Memory B cell (primary cell): ENCODE results near the gene HAO2.
A peak's percentile ranks its signal among the peaks of the same experiment; 100 is the strongest.

Source experiments
- ATAC-seq: fragments of 150-1000 bp; cut with Tn5 transposase; 2 replicates; pipeline ENCODE4 v1.10.0; 2021; ENCODE audit warnings: low read depth, mild to moderate bottlenecking, moderate library complexity
- DNase-seq, 2 donors: peaks; one replicate each; pipeline ENCODE4 v3.0.0; 2022; ENCODE audit warnings: low spot score in 2 of 2
- H3K27ac Mint-ChIP-seq: one replicate; pipeline ENCODE4 v1.8.0; 2022; ENCODE audit warnings: mild to moderate bottlenecking, moderate library complexity, mixed read lengths
- H3K27me3 Mint-ChIP-seq: one replicate; pipeline ENCODE4 v1.8.0; 2022; ENCODE audit warnings: mixed read lengths
- H3K36me3 Mint-ChIP-seq: one replicate; pipeline ENCODE4 v1.8.0; 2022; ENCODE audit warnings: mild to moderate bottlenecking, mixed read lengths
- H3K4me1 Mint-ChIP-seq: one replicate; pipeline ENCODE4 v1.8.0; 2022; ENCODE audit warnings: mixed read lengths
- H3K4me3 Mint-ChIP-seq: one replicate; pipeline ENCODE4 v1.8.0; 2022; ENCODE audit warnings: mild to moderate bottlenecking, moderate library complexity, mixed read lengths
- H3K9me3 Mint-ChIP-seq: one replicate; pipeline ENCODE4 v1.8.0; 2022; ENCODE audit warnings: mixed read lengths

The HAO2 gene

DNA sequence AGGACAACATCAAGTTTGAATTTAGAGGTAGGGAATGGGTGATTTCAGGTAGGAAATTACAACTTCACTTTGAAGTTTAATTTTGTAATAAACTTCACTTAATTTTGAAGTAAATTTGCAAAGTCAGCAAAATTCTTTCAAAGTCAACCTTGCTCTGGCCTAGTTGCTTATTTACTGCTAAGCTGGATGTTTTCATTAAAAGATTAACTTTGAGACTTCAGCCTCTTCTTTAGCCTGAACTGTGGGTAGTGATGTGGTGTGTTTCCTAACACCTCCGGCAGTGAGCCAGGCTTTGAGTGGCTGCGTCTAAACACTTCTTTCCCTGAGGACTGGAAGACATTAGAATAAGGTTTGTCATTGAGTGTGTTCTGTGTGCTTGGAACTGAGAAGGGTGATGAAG is at the start of gene HAO2:
TSS of gene HAO2 (plus strand) at position 232 of the 400 bp plus-strand sequence. CDS start 12,301 bp downstream, outside the sequence.
- no peak for ATAC-seq
- DNase-seq: no peak
- Mint-ChIP-seq H3K27ac (no peak within 1 kb of the TSS), H3K9me3 (no peaks in the 10 kb centered on the region), H3K36me3 (no peaks in the 10 kb centered on the region), H3K27me3 (peaks cover 20% of the 10 kb centered on the region), H3K4me1 (no peaks in the 10 kb centered on the region), H3K4me3 (no peak within 1 kb of the TSS)

DNA sequence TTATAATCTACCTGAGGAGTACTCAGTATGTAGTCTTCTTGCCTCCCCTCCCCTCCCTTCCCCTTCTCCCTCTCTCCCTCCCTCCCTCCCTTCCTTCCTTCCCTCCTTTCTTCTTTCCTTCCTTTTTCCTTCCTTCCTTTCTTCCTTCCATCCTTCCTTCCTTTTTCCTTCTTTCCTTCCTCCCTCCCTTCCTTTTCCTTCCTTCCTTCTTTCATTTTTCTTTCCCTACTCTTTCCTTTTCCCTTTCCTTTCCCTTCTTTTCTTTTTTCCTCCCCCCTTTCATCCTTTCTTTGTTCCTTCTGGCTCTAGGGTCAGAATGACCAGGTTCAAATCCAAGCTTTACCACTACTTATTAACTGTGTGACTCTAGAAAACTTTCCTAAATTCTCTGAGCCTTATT is 48.5 kb upstream of the HAO2 start:
- Mint-ChIP-seq H3K36me3 (no peaks in the 10 kb centered on the region), H3K4me1 (peaks cover 3% of the 10 kb centered on the region), H3K4me3 (no peak overlapping the region), H3K9me3 (no peaks in the 10 kb centered on the region), H3K27me3 (peaks cover 2% of the 10 kb centered on the region), H3K27ac (no peak overlapping the region)
- no peak for ATAC-seq
- no peak for DNase-seq

DNA sequence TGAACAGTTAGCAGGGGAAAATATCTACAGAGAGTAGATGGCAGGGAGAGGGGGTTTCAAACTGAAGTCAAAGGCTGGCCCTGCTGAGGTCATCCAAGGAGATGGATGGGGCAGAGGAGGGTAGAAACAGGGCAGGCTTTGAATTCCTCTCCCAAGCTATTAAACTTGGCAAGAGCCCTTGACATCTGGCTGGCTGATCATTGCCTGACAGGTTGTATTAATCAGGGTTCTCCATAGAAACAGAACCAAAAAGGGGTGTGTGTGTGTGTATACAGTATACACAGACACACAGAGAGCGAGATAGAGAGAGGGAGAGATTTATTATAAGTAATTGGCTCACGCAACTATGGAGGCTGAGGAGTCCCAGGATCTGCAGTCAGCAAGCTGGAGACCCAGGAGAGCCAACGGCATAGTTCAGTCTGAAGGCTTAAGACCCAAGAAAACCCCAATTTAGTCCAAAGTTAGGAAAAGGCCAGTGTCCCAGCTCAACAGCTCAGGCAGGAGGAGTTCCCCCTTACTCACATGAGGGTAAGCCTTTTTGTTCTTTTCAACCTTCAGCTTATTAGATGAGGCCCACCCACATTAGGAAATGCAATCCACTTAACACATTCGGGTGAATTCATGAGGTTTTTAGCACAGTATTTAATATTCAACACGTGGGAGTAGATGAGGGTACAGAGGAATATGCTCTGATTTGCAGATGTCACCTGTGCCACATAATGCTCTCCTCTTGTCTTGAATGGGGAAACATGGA is 46.7 kb upstream of the HAO2 start:
- H3K27ac Mint-ChIP-seq: no peak overlapping the region
- H3K4me1 Mint-ChIP-seq: peaks cover 3% of the 10 kb centered on the region
- no peak for DNase-seq
- no peaks in the 10 kb centered on the region for H3K9me3 Mint-ChIP-seq
- ATAC-seq: no peak
- H3K36me3 Mint-ChIP-seq: no peaks in the 10 kb centered on the region
- H3K27me3 Mint-ChIP-seq: peaks cover 2% of the 10 kb centered on the region
- H3K4me3 Mint-ChIP-seq: no peak overlapping the region

DNA sequence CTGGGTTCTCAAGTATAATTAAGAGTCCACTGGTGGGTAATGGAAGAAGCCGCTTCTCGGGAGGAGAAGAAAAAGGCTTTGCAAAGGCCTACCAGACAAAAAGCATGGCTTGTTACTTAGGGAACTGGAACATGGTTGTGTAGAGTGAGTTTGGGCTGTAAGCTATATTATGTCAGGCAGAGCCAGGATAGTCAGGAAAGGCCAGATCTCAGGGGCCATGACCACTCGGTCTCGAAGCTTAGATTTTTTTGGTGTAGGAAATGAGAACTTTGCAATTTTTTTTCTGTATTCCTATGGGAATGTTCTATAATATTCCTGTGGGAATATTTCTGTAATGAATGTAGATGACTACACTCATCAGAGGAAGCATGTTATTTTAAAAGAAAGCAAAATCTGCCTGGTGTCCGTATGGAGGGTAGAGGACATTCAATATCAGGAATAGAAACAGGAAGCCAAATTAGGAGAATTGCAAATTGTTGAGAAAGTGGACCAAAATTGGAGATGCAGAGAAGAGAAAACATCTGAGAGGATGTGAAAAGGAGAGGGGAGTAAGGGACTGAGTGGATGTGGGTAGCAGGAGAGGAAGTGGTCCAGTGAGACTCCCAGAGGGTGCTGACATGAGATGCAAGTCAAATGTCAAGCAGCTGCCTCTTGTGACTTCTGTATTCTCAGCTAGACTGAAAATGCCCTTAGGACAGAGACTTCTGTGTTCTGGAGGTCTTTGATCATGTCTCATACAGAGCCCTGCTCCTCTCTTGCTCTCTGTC is 45.2 kb upstream of the HAO2 start:
- Mint-ChIP-seq H3K4me1 (peaks cover 10% of the 10 kb centered on the region), H3K27me3 (peaks cover 5% of the 10 kb centered on the region), H3K27ac (no peak overlapping the region), H3K9me3 (no peaks in the 10 kb centered on the region), H3K36me3 (no peaks in the 10 kb centered on the region), H3K4me3 (no peak overlapping the region)
- peak; percentile 40 for ATAC-seq
- no peak for DNase-seq

DNA sequence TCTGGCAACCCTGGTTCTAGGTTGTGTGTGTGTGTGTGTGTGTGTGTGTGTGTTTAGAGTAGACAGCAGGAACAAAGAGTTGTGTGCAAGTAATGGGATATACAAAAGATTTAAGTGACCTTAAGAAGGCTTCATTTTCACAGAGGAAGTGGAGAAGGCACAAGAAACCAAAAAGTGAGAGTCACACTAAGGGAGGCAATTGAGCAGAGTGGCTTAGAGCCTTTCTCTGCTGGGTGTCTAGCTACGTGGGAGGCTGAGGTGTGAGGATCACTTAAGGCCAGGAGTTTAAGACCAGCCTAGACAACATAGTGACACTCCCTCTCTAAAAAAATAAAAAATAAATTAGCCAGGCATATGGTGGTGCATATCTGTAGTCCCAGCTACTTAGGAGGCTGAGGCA is 44.4 kb upstream of the HAO2 start:
- no peak for DNase-seq
- ATAC-seq: no peak
- Mint-ChIP-seq H3K27ac (no peak overlapping the region), H3K9me3 (no peaks in the 10 kb centered on the region), H3K4me1 (peaks cover 10% of the 10 kb centered on the region), H3K36me3 (no peaks in the 10 kb centered on the region), H3K4me3 (no peak overlapping the region), H3K27me3 (peaks cover 7% of the 10 kb centered on the region)

DNA sequence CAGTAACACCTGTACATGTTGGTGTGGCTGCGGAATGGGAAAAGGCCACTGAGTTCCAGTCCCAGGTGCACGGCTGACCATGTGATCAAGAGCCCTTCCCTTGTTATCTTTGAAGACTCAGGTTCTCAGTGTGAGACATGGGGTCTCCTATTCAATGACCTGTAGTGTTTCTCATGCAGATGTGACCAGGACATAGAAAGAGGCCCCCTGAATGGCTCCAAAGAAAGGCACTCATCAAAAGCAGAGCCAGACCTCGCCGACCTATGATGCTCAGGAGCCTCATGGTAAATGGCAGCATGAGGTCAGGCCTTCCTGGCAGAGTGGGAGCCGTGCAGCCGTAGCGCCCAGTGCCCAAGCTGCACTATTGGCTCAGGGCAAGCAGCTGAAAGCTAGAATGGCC is 42.3 kb upstream of the HAO2 start:
- ATAC-seq: no peak
- Mint-ChIP-seq H3K9me3 (no peaks in the 10 kb centered on the region), H3K36me3 (no peaks in the 10 kb centered on the region), H3K4me1 (peaks cover 10% of the 10 kb centered on the region), H3K27me3 (peaks cover 5% of the 10 kb centered on the region), H3K27ac (no peak overlapping the region), H3K4me3 (peak overlapping the region; percentile 86)
- no peak for DNase-seq

DNA sequence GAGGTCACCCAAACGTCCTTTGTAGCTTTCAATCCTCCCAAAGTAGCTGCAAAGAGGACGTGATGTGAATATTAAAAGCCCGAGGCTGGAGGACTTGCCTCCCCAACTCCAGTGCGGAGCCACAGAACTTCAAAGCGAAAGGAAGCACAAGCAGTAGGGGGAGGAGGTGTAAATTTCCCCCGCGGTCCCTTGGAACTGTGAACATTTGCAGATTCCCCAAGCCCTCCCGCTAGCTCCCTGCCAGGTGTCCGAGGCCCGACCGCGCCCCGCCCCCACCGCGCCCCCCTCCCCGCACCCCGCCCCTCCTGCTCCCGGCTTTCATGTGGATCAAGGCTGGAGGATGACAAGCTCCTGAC is 41.5 kb upstream of the HAO2 start:
- peaks cover 10% of the 10 kb centered on the region for H3K4me1 Mint-ChIP-seq
- ATAC-seq (peak; percentile 7), DNase-seq (no peak)
- peaks cover 5% of the 10 kb centered on the region for H3K27me3 Mint-ChIP-seq
- H3K4me3 Mint-ChIP-seq: peak overlapping the region; percentile 86
- H3K9me3 Mint-ChIP-seq: no peaks in the 10 kb centered on the region
- H3K36me3 Mint-ChIP-seq: no peaks in the 10 kb centered on the region
- peak overlapping the region; percentile 64 for H3K27ac Mint-ChIP-seq

DNA sequence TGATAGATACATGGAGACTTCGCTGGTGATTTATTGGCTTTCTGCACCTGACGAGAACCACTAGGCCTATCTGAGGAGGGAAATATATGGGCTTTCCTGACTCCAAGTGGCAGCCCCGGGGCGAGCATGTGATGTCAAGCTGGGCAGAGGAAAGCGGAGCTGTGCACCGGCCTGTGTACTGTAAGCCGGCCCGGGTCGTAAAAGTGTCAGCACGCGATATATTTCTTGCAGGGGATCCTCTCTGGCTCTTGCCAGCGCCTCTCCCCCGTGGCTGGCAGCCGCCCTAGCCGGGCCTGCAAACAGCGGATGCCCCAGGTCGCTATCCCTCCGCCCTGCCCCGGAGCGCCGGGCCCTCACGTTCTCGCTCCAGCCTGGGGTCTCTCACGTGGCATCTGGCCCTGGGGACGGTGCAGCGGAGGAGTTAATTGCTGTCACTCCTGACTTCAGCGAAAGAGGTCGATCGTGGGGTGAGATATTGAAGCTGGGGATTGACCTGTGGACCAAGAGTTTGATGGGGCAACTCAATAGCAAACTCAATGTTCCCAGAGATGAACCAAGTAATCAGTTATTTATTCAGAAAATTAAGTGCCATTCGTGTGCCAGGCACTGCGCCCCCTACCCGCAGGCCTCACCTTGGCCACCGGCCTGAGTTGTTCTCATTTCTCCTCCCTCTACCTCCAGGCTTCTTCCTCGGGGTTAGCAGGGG is 41.0 kb upstream of the HAO2 start:
- Mint-ChIP-seq H3K36me3 (no peaks in the 10 kb centered on the region), H3K27me3 (peaks cover 5% of the 10 kb centered on the region), H3K4me3 (peak overlapping the region; percentile 86), H3K4me1 (peaks cover 10% of the 10 kb centered on the region), H3K27ac (peak overlapping the region; percentile 64), H3K9me3 (no peaks in the 10 kb centered on the region)
- peak; percentile 1 to 19 for DNase-seq
- ATAC-seq: peak; percentile 60

DNA sequence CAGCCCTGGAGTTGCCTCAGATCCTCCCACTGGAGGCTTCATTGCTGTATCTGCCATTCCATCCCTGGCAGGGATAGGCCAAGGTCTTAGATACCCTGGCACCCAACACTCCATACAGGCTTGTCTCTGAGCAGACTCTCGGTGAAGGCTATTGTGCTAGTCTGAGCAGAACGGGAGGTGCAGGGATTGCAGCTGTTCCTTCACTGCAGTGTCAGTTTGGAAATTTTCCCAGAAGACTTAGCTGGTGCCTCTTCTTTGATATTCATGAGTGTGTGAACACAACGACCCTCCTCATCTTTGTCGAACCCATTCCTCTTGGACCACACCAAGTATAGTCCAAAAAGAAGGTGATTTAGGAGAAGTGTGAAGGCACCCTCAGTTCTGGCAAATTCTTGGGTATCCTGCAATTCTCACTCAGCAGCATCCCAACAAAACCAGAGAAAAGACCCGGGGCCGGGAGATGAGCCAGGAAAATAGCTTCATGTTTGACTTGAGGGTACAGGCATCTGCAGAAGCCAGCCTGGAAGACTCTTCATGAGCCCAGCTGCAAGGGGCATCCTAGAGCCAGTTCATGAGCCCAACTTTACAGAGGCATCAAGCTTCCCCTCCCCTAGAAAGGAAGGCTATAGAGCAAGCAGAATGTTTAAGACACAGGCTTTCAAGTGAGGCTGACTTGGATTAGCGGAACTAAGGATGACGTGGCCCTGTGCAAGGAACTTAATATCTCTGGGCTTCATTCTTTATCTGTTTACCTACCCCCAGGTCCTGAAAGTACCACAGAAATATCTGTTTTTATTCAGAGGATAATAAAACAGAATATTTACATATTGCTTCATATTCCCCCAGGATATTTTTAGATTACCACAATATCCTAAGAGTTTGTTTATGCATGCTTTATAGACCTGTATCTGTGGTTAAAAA is 38.8 kb upstream of the HAO2 start:
- H3K27me3 Mint-ChIP-seq: peaks cover 5% of the 10 kb centered on the region
- ATAC-seq (no peak), DNase-seq (no peak)
- no peaks in the 10 kb centered on the region for H3K36me3 Mint-ChIP-seq
- no peak overlapping the region for H3K27ac Mint-ChIP-seq
- no peak overlapping the region for H3K4me3 Mint-ChIP-seq
- H3K9me3 Mint-ChIP-seq: no peaks in the 10 kb centered on the region
- H3K4me1 Mint-ChIP-seq: peaks cover 8% of the 10 kb centered on the region

DNA sequence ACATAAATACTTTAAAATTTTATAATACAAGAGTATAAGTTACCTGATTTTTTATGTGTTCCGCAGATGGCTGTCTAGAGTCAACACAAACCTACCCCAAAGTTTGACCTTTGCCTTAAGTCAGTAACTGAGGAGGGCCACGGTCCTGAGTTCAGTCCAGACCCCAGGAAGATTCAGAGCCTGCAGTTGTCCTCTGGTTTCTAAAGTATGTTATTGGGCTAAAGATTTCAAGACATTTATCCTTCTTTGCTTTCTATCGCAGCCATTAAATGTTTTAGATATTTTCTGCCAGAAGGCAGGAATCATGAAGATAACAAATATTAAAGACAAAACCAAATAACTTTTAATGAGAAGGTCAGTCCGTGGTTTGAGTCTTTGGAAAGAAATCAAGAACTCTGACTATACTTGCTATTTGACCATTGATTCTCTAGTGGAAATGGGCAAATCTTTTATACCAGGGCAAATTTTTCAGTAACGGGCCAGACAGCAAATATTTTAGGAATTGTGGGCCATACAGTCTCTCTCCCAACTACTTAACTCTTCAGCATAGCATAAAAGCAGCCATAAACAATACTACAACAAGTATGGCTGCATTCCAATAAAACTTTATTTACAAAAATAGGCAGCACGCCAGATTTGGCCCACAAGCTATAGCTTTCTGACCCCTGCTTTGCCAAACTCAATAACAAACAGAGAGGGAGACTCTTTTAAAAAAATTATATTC is 38.0 kb upstream of the HAO2 start:
- Mint-ChIP-seq H3K36me3 (no peaks in the 10 kb centered on the region), H3K9me3 (no peaks in the 10 kb centered on the region), H3K27me3 (peaks cover 5% of the 10 kb centered on the region), H3K4me1 (peaks cover 8% of the 10 kb centered on the region), H3K27ac (no peak overlapping the region), H3K4me3 (no peak overlapping the region)
- DNase-seq (no peak), ATAC-seq (no peak)

DNA sequence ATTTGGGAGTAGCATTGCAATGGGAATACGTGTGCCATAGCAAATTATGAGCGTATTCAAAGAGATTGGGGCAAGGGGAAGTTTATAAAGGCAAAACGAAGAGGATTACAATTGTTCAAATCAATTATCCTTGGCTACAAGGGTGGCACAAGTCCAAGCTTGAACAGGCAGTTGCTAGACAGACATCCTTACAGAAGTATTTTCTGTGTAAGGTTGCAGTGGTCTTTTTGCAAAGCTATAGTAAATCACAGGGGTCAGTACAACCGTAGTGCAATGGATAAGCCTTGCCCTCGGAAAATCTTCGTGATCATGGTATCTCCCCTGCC is 37.4 kb upstream of the HAO2 start:
- no peak for ATAC-seq
- H3K9me3 Mint-ChIP-seq: no peaks in the 10 kb centered on the region
- H3K36me3 Mint-ChIP-seq: no peaks in the 10 kb centered on the region
- DNase-seq: no peak
- peaks cover 5% of the 10 kb centered on the region for H3K27me3 Mint-ChIP-seq
- H3K27ac Mint-ChIP-seq: no peak overlapping the region
- H3K4me3 Mint-ChIP-seq: no peak overlapping the region
- peaks cover 8% of the 10 kb centered on the region for H3K4me1 Mint-ChIP-seq

DNA sequence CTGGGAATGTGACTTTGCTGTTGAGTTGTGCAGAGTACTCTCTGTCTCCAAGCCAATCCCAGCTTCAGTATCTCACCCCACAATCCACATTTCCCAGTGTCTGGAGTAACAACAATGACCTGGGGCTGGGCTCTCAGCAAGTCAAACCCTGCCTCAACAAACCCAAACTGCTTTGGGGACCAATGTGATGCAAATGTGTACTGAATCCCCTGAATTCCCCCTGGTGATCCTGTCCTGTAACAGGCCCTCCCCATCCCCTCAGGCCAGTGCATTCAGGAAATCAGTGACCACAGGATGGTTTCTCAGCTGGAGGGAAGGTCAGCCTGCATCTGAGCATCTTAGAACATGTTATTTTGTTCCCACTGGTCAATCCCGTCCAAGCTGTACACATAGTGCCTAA is 36.7 kb upstream of the HAO2 start:
- H3K27me3 Mint-ChIP-seq: peaks cover 5% of the 10 kb centered on the region
- no peak for DNase-seq
- H3K27ac Mint-ChIP-seq: no peak overlapping the region
- no peaks in the 10 kb centered on the region for H3K9me3 Mint-ChIP-seq
- ATAC-seq: no peak
- H3K4me3 Mint-ChIP-seq: no peak overlapping the region
- no peaks in the 10 kb centered on the region for H3K36me3 Mint-ChIP-seq
- peaks cover 6% of the 10 kb centered on the region for H3K4me1 Mint-ChIP-seq

DNA sequence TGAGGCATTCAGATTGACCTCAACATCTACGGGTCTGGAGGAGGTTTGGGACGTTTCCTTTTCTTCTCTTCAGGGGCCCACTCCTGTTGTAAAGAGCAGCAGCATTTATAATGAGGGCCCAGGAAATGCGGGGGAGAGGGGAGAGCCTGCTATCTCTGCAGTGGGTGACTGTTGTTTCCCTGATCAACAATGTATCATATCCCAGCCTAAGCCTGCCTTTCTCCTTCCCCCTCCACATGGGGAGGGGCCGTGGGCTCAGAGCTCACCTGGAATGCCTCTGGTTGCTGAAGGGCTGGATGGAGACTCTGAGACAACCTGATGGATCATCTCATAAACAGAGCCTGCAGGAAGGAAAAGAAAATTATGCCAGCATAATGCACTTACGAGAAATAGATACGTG is 36.0 kb upstream of the HAO2 start:
- H3K9me3 Mint-ChIP-seq: no peaks in the 10 kb centered on the region

More for the DNA sequence above, 36.0 kb upstream of the HAO2 start:
- Mint-ChIP-seq H3K4me1 (peaks cover 2% of the 10 kb centered on the region), H3K27ac (no peak overlapping the region), H3K4me3 (no peak overlapping the region), H3K27me3 (peaks cover 2% of the 10 kb centered on the region), H3K36me3 (no peaks in the 10 kb centered on the region)
- DNase-seq: no peak
- no peak for ATAC-seq
